ENCODE measurements around the gene EIF2A. TPM values are rescaled to one million over a fixed set of nuclear protein-coding genes. Genes with fewer than 3 reads are reported as not detected.

Gene EIF2A
- polyA plus RNA-seq, 1 of the 3 experiments (the other 2 are of a cell fraction), result 67.0 TPM

GRCh38 chr3:150605998-150606641, 59.5 kb downstream of the EIF2A start:
- Histone ChIP-seq H3K27ac (ENCODE audit: low read depth in 2 of 2, low read length in 1 of 2) (no peak overlapping the region), H3K4me2 (no peak overlapping the region), H3K9ac (no peak overlapping the region), H2AFZ (ENCODE audit: low read depth) (no peak overlapping the region), H3K79me2 (ENCODE audit: insufficient read depth) (peaks cover 91% of the 10 kb centered on the region), H3K4me1 (ENCODE audit: control insufficient read depth in 1 of 2, insufficient read depth in 2 of 2, low read depth in 1 of 2, low read length in 1 of 2) (peaks cover 2 to 24% of the 10 kb centered on the region in 2 experiments), H4K20me1 (ENCODE audit: insufficient read depth) (peaks cover 21% of the 10 kb centered on the region), H3K4me3 (ENCODE audit: low read depth in 2 of 2, low read length in 1 of 2) (no peak overlapping the region), H3K36me3 (replicated peaks in 1 of 2; ENCODE audit: control insufficient read depth in 1 of 2, insufficient read depth in 2 of 2, low read length in 1 of 2) (peaks cover 0 to 18% of the 10 kb centered on the region in 2 experiments), H3F3A (replicated peaks; ENCODE audit: insufficient read depth) (peaks cover 13% of the 10 kb centered on the region), H3K9me3 (0 out of 2 replicates have a peak, but pooled peaks cover 3% of the 10 kb centered on the region), H3K27me3 (ENCODE audit: insufficient read depth) (no peaks in the 10 kb centered on the region), H3K9me2 (no peaks in the 10 kb centered on the region)
- no peak for DNase-seq
- no peak for TF ChIP-seq EZH2phosphoT487 (IDR thresholded peaks at IDR 0.05; ENCODE audit: borderline replicate concordance, low read depth)
- no peak for TF ChIP-seq RCOR1 (IDR thresholded peaks at IDR 0.05; ENCODE audit: low read length)
- no peak for TF ChIP-seq TEAD4 (IDR thresholded peaks at IDR 0.05; ENCODE audit: borderline replicate concordance, insufficient read depth)
- no peak for TF ChIP-seq CTCF (IDR thresholded peaks at IDR 0.05)
- TF ChIP-seq IRF3 (IDR thresholded peaks at IDR 0.05; ENCODE audit: low read depth, low read length), result no peak
- TF ChIP-seq RXRA (IDR thresholded peaks at IDR 0.05; ENCODE audit: borderline replicate concordance, low read depth), result no peak
- TF ChIP-seq PBX3 (IDR thresholded peaks at IDR 0.05), result no peak
- no peak for TF ChIP-seq POLR2AphosphoS5 (IDR thresholded peaks at IDR 0.05; ENCODE audit: low read depth, low read length)
- TF ChIP-seq USF1 (IDR thresholded peaks at IDR 0.05; ENCODE audit: borderline replicate concordance, low read depth), result no peak
- no peak for TF ChIP-seq ELF1 (IDR thresholded peaks at IDR 0.05)
- no peak for TF ChIP-seq NFIC (IDR thresholded peaks at IDR 0.05; ENCODE audit: borderline replicate concordance)
- no peak for TF ChIP-seq YY1 (IDR thresholded peaks at IDR 0.05; ENCODE audit: low read depth)
- TF ChIP-seq EP300 (IDR thresholded peaks at IDR 0.05; ENCODE audit: borderline replicate concordance in 1 of 2, low read depth in 1 of 2, low read length in 1 of 2), result no peak
- no peak for TF ChIP-seq SIN3A (IDR thresholded peaks at IDR 0.05; ENCODE audit: borderline replicate concordance, low read depth, low read length)
- no peak for TF ChIP-seq MXI1 (IDR thresholded peaks at IDR 0.05; ENCODE audit: low read depth, low read length)
- no peak for TF ChIP-seq FOSL2 (IDR thresholded peaks at IDR 0.05; ENCODE audit: borderline replicate concordance, low read depth)
- TF ChIP-seq RAD21 (IDR thresholded peaks at IDR 0.05; ENCODE audit: low read length), result no peak
- no peak for TF ChIP-seq USF2 (IDR thresholded peaks at IDR 0.05; ENCODE audit: borderline replicate concordance, low read depth, low read length)
- no peak for TF ChIP-seq ZBTB33 (IDR thresholded peaks at IDR 0.05; ENCODE audit: borderline replicate concordance, low read depth)
- TF ChIP-seq GATA2 (CRISPR knock-in tag; IDR thresholded peaks at IDR 0.05), result no peak
- ChIA-PET POLR2A (interaction anchor here (0.7 kb wide), 1 partner anchor 93 kb away, joined by 4 read pairs; no protein-coding TSS in a partner anchor), CTCF (interaction anchor here (1.0 to 1.5 kb wide), 3 partner anchors 16 to 157 kb away, joined by 3 read pairs; partner anchors contain the start of gene SIAH2)
- 97% methylated on average over 9 of the region's 9 CpGs for WGBS (ENCODE audit: low lambda C conversion rate)

All from SK-N-SH (cell line).